Measurements from ENCODE around the gene ARHGAP9. TPM values are rescaled to one million over a fixed set of nuclear protein-coding genes. Genes with fewer than 3 reads are reported as not detected.

The ARHGAP9 gene
- total and polyA plus RNA-seq, 2 of the 8 experiments (the other 6 are each of a cell fraction or from before 2014, with no cell fraction given): 3.2 to 6.0 TPM

GRCh38 chr12:57462912-57463253 lies 16.8 kb downstream of the ARHGAP9 start:
- no peak overlapping the region for H4K8ac ChIP-seq (ENCODE audit: extremely low read depth, insufficient read depth, low read length)
- no peak for TF ChIP-seq POU5F1 (IDR thresholded peaks at IDR 0.05; ENCODE audit: low read depth, low read length)
- no peak for TF ChIP-seq CEBPB (IDR thresholded peaks at IDR 0.05; ENCODE audit: low read depth, low read length)
- TF ChIP-seq SP1 (IDR thresholded peaks at IDR 0.05; ENCODE audit: low read depth, low read length): no peak
- no peak for TF ChIP-seq SAP30 (IDR thresholded peaks at IDR 0.05; ENCODE audit: insufficient read depth, insufficient replicate concordance, low read length)
- no peak for TF ChIP-seq SUZ12 (IDR thresholded peaks at IDR 0.05; ENCODE audit: low read length)
- no peak for TF ChIP-seq FOSL1 (IDR thresholded peaks at IDR 0.05; ENCODE audit: insufficient read depth, low read depth, low read length)
- TF ChIP-seq GTF2F1 (IDR thresholded peaks at IDR 0.05; ENCODE audit: borderline replicate concordance, low read depth, low read length): no peak
- no peak for TF ChIP-seq NRF1 (IDR thresholded peaks at IDR 0.05; ENCODE audit: low read depth, low read length)
- TF ChIP-seq RNF2 (IDR thresholded peaks at IDR 0.05; ENCODE audit: borderline replicate concordance, low read depth, low read length, missing control alignments, poor library complexity, severe bottlenecking): no peak
- DNase-seq (ENCODE audit: low read depth in 1 of 2, low spot score in 2 of 2) (no peak), FAIRE-seq (no peak)
- H2AK5ac ChIP-seq (ENCODE audit: low read depth, low read length): no peak overlapping the region
- no peaks in the 10 kb centered on the region for H3K27me3 ChIP-seq (replicated peaks in 1 of 4; ENCODE audit: control insufficient read depth in 3 of 4, extremely low read depth in 1 of 4, insufficient read depth in 3 of 4, low read length in 3 of 4)
- peak overlapping the region in 1 of 4 experiments; percentile 91; a peak in 2 of 8 replicates for H3K4me3 ChIP-seq (ENCODE audit: extremely low read depth in 1 of 4, insufficient read depth in 2 of 4, low read depth in 3 of 4, low read length in 4 of 4)
- no peak overlapping the region for H3K14ac ChIP-seq (ENCODE audit: insufficient read length)
- no peak overlapping the region for H4K91ac ChIP-seq (replicated peaks; ENCODE audit: insufficient read length, low read length)
- H3K56ac ChIP-seq (replicated peaks; ENCODE audit: insufficient read length, low read depth, low read length): no peak overlapping the region
- H4K5ac ChIP-seq (ENCODE audit: insufficient read length, low read depth, low read length): no peak overlapping the region
- peak overlapping the region; percentile 84 to 95 for H3K4me2 ChIP-seq (ENCODE audit: insufficient read depth in 1 of 2, low read depth in 2 of 2, low read length in 2 of 2)
- peaks cover 4% of the 10 kb centered on the region; the same call in 1 of the 2 replicates for H3K23me2 ChIP-seq (ENCODE audit: low read depth, low read length)
- H3K23ac ChIP-seq (ENCODE audit: insufficient read length): no peak overlapping the region
- H2BK20ac ChIP-seq (ENCODE audit: low read length): no peak overlapping the region
- H2BK12ac ChIP-seq (ENCODE audit: low read depth, low read length): no peak overlapping the region
- 0 out of 2 replicates have a peak overlapping the region, but pooled peaks have one; percentile 98 for H2BK5ac ChIP-seq (ENCODE audit: low read depth, low read length)
- no peak overlapping the region for H3K27ac ChIP-seq (ENCODE audit: low read depth, low read length)
- peaks cover 0 to 3% (median under 1%) of the 10 kb centered on the region in 4 experiments; a peak in 5 of 8 replicates for H3K36me3 ChIP-seq (ENCODE audit: control insufficient read depth in 2 of 4, insufficient read depth in 4 of 4, low read length in 3 of 4)
- no peaks in the 10 kb centered on the region for H3K9me3 ChIP-seq (ENCODE audit: insufficient read depth in 2 of 2, low read depth in 1 of 2, low read length in 1 of 2)
- WGBS, 2 experiments (ENCODE audit: extremely low coverage in 1 of 2, insufficient coverage in 1 of 2, insufficient read length in 1 of 2, insufficient replicate concordance in 2 of 2, low coverage in 1 of 2, low lambda C conversion rate in 2 of 2, missing lambda C conversion rate in 1 of 2): 42% methylated on average over 5 of the region's 5 CpGs; no CpG with 5 or more reads in 1 of the 2 experiments
- peaks cover 0 to 4% of the 10 kb centered on the region in 2 experiments; a peak in 1 of 4 replicates for H3K79me2 ChIP-seq (ENCODE audit: control insufficient read depth in 1 of 2, insufficient read depth in 2 of 2, low read length in 2 of 2)
- no peak overlapping the region for H3K4ac ChIP-seq (replicated peaks; ENCODE audit: insufficient read length, low read depth, low read length)
- no peaks in the 10 kb centered on the region for H3K79me1 ChIP-seq (ENCODE audit: low read depth, low read length)
- H2BK15ac ChIP-seq (ENCODE audit: low read length): no peak overlapping the region
- H2BK120ac ChIP-seq (replicated peaks; ENCODE audit: low read depth, low read length): no peak overlapping the region
- H4K20me1 ChIP-seq (replicated peaks in 1 of 2; ENCODE audit: control insufficient read depth in 1 of 2, insufficient read depth in 2 of 2, low read length in 2 of 2): peaks cover 0 to 2% of the 10 kb centered on the region in 2 experiments
- H2AFZ ChIP-seq (ENCODE audit: low read length): no peak overlapping the region
- H3K4me1 ChIP-seq (replicated peaks in 1 of 4; ENCODE audit: control insufficient read depth in 3 of 4, insufficient read depth in 4 of 4, low read length in 3 of 4): peaks cover 0 to 7% (median 1%) of the 10 kb centered on the region in 4 experiments; a peak in 3 of 7 replicates
- ChIA-PET POLR2A (ENCODE audit: partially characterized antibody) (interaction anchor here (1.0 to 6.4 kb wide), 6 partner anchors 8 to 231 kb away, joined by 3 to 51 read pairs (median 4); partner anchors contain the start of genes INHBE and SHMT2), CTCF (ENCODE audit: partially characterized antibody) (interaction anchor here (0.9 to 18.5 kb wide), 16 partner anchors 10 to 337 kb away, joined by 3 to 478 read pairs (median 4); partner anchors contain the start of genes ARHGAP9, MARS1 and STAC3)
- H3K18ac ChIP-seq (ENCODE audit: extremely low read depth, low read length): no peak overlapping the region
- no peak overlapping the region; a peak in 2 of 7 replicates for H3K9ac ChIP-seq (replicated peaks in 1 of 4; ENCODE audit: extremely low read depth in 1 of 4, low read depth in 3 of 4, low read length in 3 of 4)

All from H1 (cell line).